Endothelial cell of umbilical vein (primary cell): ENCODE results near the gene SYNGR1. TPM values are rescaled to one million over a fixed set of nuclear protein-coding genes. Genes with fewer than 3 reads are reported as not detected.
"Not testable (repeated sequence)": the region's sequence is repeated elsewhere in the genome, so short reads cannot be mapped to it uniquely, and the experiment has no call there.

Experiments used
- BruUV-seq: library from RNA; stranded (reverse); fragments of 400-500 nt; replicated peaks from 2 replicates; lab custom pipeline; 2021; lab: Mats Ljungman, UMichigan
- CTCF ChIA-PET: fragments of 300-600, 350-600 bp; sonication (Branson Sonifier 250); formaldehyde crosslinking; loops from one replicate; lab custom pipeline; 2021; ENCODE audit warnings: antibody characterized with exemption, inconsistent platforms; lab: Charles Lee
- POLR2A ChIA-PET: fragments of 300-600, 350-600 bp; sonication (Branson Sonifier 250); formaldehyde crosslinking; loops from one replicate; lab custom pipeline; 2021; ENCODE audit warnings: antibody characterized with exemption, inconsistent platforms; lab: Charles Lee
- DNase-seq: peaks from one replicate; pipeline ENCODE4 v3.0.0-alpha.2; 2011; ENCODE audit warnings: low read depth, low spot score
- FAIRE-seq: peaks from 2 replicates; lab custom pipeline; 2011; peaks lifted over from hg19 to GRCh38; lab: Jason Lieb, UNC
- H2AFZ ChIP-seq: 2 replicates; pipeline ENCODE4 v1.6.0; 2012; ENCODE audit warnings: low read depth, low read length, control low read depth, inconsistent platforms
- H3K27ac ChIP-seq: 2 replicates; pipeline ENCODE4 v1.5.1; 2011; ENCODE audit warnings: low read depth, mild to moderate bottlenecking, control low read depth, low read length, moderate library complexity; ENCODE audit not compliant: insufficient read depth
- H3K27me3 ChIP-seq, 2 experiments: 2 replicates each; pipeline versions ENCODE4 v1.6.0 to v1.6.1; 2011; ENCODE audit warnings: low read length in 2 of 2, mixed read lengths in 1 of 2; ENCODE audit not compliant: control insufficient read depth in 2 of 2, insufficient read depth in 2 of 2
- H3K36me3 ChIP-seq, 2 experiments: 2 replicates in 1 of 2; 3 replicates in 1 of 2; pipeline ENCODE4 v1.5.1; 2011; ENCODE audit warnings: low read length in 2 of 2, mild to moderate bottlenecking in 1 of 2, moderate library complexity in 1 of 2; ENCODE audit not compliant: control insufficient read depth in 2 of 2, insufficient read depth in 2 of 2; ENCODE audit errors: extremely low read depth in 1 of 2
- H3K4me1 ChIP-seq: 3 replicates; pipeline ENCODE4 v1.5.1; 2011; ENCODE audit warnings: mild to moderate bottlenecking, low read length; ENCODE audit not compliant: control insufficient read depth, insufficient read depth; ENCODE audit errors: extremely low read depth
- H3K4me2 ChIP-seq: 2 replicates; pipeline ENCODE4 v1.6.1; 2011; ENCODE audit warnings: low read length, control low read depth, mixed read lengths; ENCODE audit not compliant: insufficient read depth
- H3K4me3 ChIP-seq, 3 experiments: fragments of 200-600 bp in 1 of 3; sonication (generic), shearing (Covaris generic) in 1 of 3; replicated peaks in 1 of 3; 2 replicates each; pipeline ENCODE4 v1.5.1; 2011 to 2016; ENCODE audit warnings: control low read depth in 3 of 3, low read length in 3 of 3, mild to moderate bottlenecking in 2 of 3, inconsistent platforms in 1 of 3, low read depth in 1 of 3, moderate library complexity in 1 of 3; ENCODE audit not compliant: insufficient read depth in 1 of 3
- H3K79me2 ChIP-seq: 2 replicates; pipeline ENCODE4 v1.6.0; 2012; ENCODE audit warnings: low read length, inconsistent platforms; ENCODE audit not compliant: control insufficient read depth, insufficient read depth
- H3K9ac ChIP-seq: replicated peaks from 2 replicates; pipeline ENCODE3; 2011; ENCODE audit warnings: low read length, control low read depth; ENCODE audit not compliant: insufficient read depth; ENCODE audit errors: extremely low read depth
- H3K9me1 ChIP-seq: replicated peaks from 3 replicates; pipeline ENCODE4 v1.6.0; 2011; ENCODE audit warnings: mild to moderate bottlenecking, low read length; ENCODE audit not compliant: control insufficient read depth, insufficient read depth; ENCODE audit errors: extremely low read depth
- H3K9me3 ChIP-seq: replicated peaks from 2 replicates; pipeline ENCODE4 v1.5.1; 2012; ENCODE audit warnings: low read length, inconsistent platforms; ENCODE audit not compliant: control insufficient read depth, insufficient read depth
- H4K20me1 ChIP-seq: replicated peaks from 2 replicates; pipeline ENCODE3; 2011; ENCODE audit warnings: mild to moderate bottlenecking, low read length; ENCODE audit not compliant: control insufficient read depth, insufficient read depth; ENCODE audit errors: extremely low read depth
- EZH2 ChIP-seq: IDR thresholded peaks from 2 replicates; pipeline ENCODE4 v1.6.1; 2012; ENCODE audit warnings: borderline replicate concordance, low read depth, mild to moderate bottlenecking, moderate library complexity, low read length, inconsistent platforms; ENCODE audit not compliant: severe bottlenecking
- FOS ChIP-seq: IDR thresholded peaks from 2 replicates; pipeline ENCODE4 v1.6.1; 2011; ENCODE audit warnings: mild to moderate bottlenecking, low read length, moderate library complexity, borderline replicate concordance; ENCODE audit not compliant: insufficient read depth
- GATA2 ChIP-seq: IDR thresholded peaks from 2 replicates; pipeline ENCODE4 v1.7.0; 2011; ENCODE audit warnings: low read depth, mild to moderate bottlenecking, moderate library complexity, mixed read lengths, low read length; ENCODE audit not compliant: insufficient read length, insufficient read depth
- JUN ChIP-seq: IDR thresholded peaks from 2 replicates; pipeline ENCODE4 v1.6.1; 2011; ENCODE audit warnings: borderline replicate concordance, low read depth; ENCODE audit not compliant: insufficient read length, insufficient read depth
- MYC ChIP-seq: IDR thresholded peaks from one replicate; pipeline ENCODE4 v1.6.1; 2011; ENCODE audit warnings: mild to moderate bottlenecking, low read depth, low read length
- POLR2A ChIP-seq: IDR thresholded peaks from 2 replicates; pipeline ENCODE4 v1.6.1; 2012; ENCODE audit warnings: low read depth, mild to moderate bottlenecking, control low read depth, low read length
- POLR2AphosphoS5 ChIP-seq: IDR thresholded peaks from 2 replicates; pipeline ENCODE4 v1.6.1; 2012; ENCODE audit warnings: low read depth, mild to moderate bottlenecking, control low read depth, low read length, moderate library complexity; ENCODE audit not compliant: insufficient read depth
- dilution Hi-C: fragments of 300-500 bp; cut with MboI; formaldehyde crosslinking; loops from one replicate; pipeline ENCODE4 v1.15.0; 2019; ENCODE audit warnings: low sequenced_read_pairs; ENCODE audit not compliant: extremely low pct_ligation_motif_present
- intact Hi-C: fragments of 100-400 bp; cut with micrococcal nuclease; formaldehyde crosslinking; loops from one replicate; pipeline ENCODE4 v1.10.0; 2022
- polyA plus RNA-seq, 4 experiments: library from polyadenylated mRNA; depleted of rRNA in 3 of 4; stranded (reverse) in 3 of 4; unstranded in 1 of 4; fragments of >200 nt; gene quantifications; 2 replicates each; pipeline versions ENCODE4 v1.2.1 to v1.2.3, GENCODE V29; 2011 to 2012; ENCODE audit warnings: missing spikeins in 1 of 4
- total RNA-seq: library from RNA; stranded (reverse); gene quantifications from 2 replicates; pipeline ENCODE4 v1.2.3, GENCODE V29; 2021
- TF ChIP-seq, protein P1 (sequence below), 2 donors: IDR thresholded peaks; 1 replicate in 1 of 2; 2 replicates in 1 of 2; pipeline ENCODE4 v1.5.1; 2011; ENCODE audit warnings: low read length in 2 of 2, mild to moderate bottlenecking in 2 of 2, moderate library complexity in 2 of 2, control low read depth in 1 of 2, inconsistent platforms in 1 of 2, low read depth in 1 of 2; ENCODE audit not compliant: insufficient read depth in 1 of 2; ENCODE audit errors: extremely low read depth in 1 of 2
- TF ChIP-seq, protein P2 (sequence below): IDR thresholded peaks from 2 replicates; pipeline ENCODE4 v1.6.1; 2011; ENCODE audit not compliant: insufficient read depth, insufficient read length

Gene SYNGR1
- total and polyA plus RNA-seq, 2 donors (not counting 3 experiments of a cell fraction or from before 2014, with no cell fraction given) = 3.8 to 10.2 TPM

- no peaks in the 10 kb centered on the region for H3K9me3 ChIP-seq
- no peak for FAIRE-seq
Measured at GRCh38 chr22:39356464-39356863, 6.7 kb downstream of the SYNGR1 start.

DNA sequence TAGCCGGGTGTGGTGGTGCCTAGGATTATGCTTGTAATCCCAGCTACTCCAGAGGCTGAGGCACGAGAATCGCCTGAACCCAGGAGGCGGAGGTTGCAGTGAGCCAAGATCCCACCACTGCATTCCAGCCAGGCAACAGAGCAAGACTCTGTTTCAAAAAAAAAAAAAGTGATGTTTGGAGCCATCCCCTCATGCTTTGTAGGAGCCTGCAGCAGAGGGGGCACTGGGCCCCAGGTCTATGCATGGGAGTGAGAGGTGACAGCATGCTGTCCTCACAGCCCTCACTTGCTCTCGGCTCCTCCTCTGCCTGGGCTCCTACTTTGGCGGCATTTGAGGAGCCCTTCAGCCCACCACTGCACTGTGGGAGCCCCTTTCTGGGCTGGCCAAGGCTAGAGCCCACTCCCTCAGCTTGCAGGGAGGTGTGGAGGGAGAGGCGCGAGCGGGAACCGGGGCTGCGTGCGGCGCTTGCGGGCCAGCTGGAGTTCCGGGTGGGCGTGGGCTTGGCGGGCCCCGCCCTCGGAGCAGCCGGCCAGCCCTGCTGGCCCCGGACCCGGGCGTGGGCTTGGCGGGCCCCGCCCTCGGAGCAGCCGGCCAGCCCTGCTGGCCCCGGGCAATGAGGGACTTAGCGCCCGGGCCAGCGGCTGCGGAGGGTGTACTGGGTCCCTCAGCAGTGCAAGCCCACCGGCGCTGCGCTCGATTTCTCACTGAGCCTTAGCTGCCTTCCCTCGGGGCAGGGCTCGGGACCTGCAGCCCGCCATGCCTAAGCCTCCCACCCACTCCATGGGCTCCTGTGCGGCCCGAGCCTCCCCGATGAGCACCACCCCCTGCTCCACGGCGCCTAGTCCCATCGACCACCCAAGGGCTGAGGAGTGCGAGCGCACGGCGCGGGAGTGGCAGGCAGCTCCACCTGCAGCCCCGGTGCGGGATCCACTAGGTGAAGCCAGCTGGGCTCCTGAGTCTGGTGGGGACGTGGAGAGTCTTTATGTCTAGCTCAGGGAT lies 7.6 kb downstream of the SYNGR1 start:
- H2AFZ ChIP-seq, H3K27me3 ChIP-seq, intact Hi-C loops, H3K4me1 ChIP-seq, H3K27ac ChIP-seq, dilution Hi-C loops, H3K36me3 ChIP-seq, DNase-seq, BruUV-seq, H4K20me1 ChIP-seq, H3K9me3 ChIP-seq, H3K9ac ChIP-seq, POLR2A ChIA-PET, H3K79me2 ChIP-seq, H3K4me3 ChIP-seq, H3K4me2 ChIP-seq, FAIRE-seq, H3K9me1 ChIP-seq: not testable (repeated sequence)
- CTCF ChIA-PET = interaction anchor here (0.8 to 1.4 kb wide), 2 partner anchors 10 to 14 kb away, joined by 3 to 6 read pairs; no protein-coding TSS in a partner anchor

More at GRCh38 chr22:39356464-39356863, 6.7 kb downstream of the SYNGR1 start:
- Histone ChIP-seq H2AFZ (no peak overlapping the region), H3K27me3 (no peaks in the 10 kb centered on the region), H3K4me3 (no peak overlapping the region), H3K4me1 (no peaks in the 10 kb centered on the region), H3K9ac (no peak overlapping the region), H3K9me1 (no peaks in the 10 kb centered on the region), H3K36me3 (no peaks in the 10 kb centered on the region), H4K20me1 (no peaks in the 10 kb centered on the region), H3K27ac (no peak overlapping the region), H3K79me2 (no peaks in the 10 kb centered on the region), H3K4me2 (no peak overlapping the region)
- no TSS peak for BruUV-seq
- intact Hi-C loops = no loop called here
- ChIA-PET POLR2A (no interaction called here), CTCF (no interaction called here)
- dilution Hi-C loops = no loop called here
- DNase-seq = no peak
- TF ChIP-seq EZH2 (no peak), POLR2A (no peak), POLR2AphosphoS5 (no peak), GATA2 (no peak), JUN (no peak), MYC (no peak), FOS (no peak)
- TF ChIP-seq, protein P1, sequence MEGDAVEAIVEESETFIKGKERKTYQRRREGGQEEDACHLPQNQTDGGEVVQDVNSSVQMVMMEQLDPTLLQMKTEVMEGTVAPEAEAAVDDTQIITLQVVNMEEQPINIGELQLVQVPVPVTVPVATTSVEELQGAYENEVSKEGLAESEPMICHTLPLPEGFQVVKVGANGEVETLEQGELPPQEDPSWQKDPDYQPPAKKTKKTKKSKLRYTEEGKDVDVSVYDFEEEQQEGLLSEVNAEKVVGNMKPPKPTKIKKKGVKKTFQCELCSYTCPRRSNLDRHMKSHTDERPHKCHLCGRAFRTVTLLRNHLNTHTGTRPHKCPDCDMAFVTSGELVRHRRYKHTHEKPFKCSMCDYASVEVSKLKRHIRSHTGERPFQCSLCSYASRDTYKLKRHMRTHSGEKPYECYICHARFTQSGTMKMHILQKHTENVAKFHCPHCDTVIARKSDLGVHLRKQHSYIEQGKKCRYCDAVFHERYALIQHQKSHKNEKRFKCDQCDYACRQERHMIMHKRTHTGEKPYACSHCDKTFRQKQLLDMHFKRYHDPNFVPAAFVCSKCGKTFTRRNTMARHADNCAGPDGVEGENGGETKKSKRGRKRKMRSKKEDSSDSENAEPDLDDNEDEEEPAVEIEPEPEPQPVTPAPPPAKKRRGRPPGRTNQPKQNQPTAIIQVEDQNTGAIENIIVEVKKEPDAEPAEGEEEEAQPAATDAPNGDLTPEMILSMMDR (IDR thresholded peaks at IDR 0.05; ENCODE audit: extremely low read depth in 1 of 2, insufficient read depth in 1 of 2, low read depth in 1 of 2, low read length in 2 of 2) = no peak
- TF ChIP-seq, protein P2, sequence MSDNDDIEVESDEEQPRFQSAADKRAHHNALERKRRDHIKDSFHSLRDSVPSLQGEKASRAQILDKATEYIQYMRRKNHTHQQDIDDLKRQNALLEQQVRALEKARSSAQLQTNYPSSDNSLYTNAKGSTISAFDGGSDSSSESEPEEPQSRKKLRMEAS = no peak
